Neural cell (in vitro differentiated cells): ENCODE data around the gene CDSN. TPM values are rescaled to one million over a fixed set of nuclear protein-coding genes. Genes with fewer than 3 reads are reported as not detected.

Experiments used
- H2AFZ ChIP-seq: fragments of 200-600, 300-800 bp; sonication (generic), shearing (Covaris generic); 2 replicates; pipeline ENCODE4 v1.6.0; 2014; ENCODE audit warnings: low read depth, mild to moderate bottlenecking, antibody characterized with exemption, low read length, moderate library complexity
- H3F3A ChIP-seq: fragments of 200-600 bp; shearing (Covaris generic); 2 replicates; pipeline ENCODE4 v1.6.1; 2016; ENCODE audit warnings: mild to moderate bottlenecking, moderate library complexity, mixed read lengths, antibody characterized with exemption, low read length; ENCODE audit not compliant: insufficient read depth, poor library complexity, severe bottlenecking
- H3K27ac ChIP-seq: fragments of 200-600, 300-800 bp; sonication (generic), shearing (Covaris generic); 2 replicates; pipeline ENCODE4 v1.5.1; 2014; ENCODE audit warnings: mild to moderate bottlenecking, low read length, moderate library complexity
- H3K27me3 ChIP-seq: fragments of 300-800, 200-600 bp; sonication (generic), shearing (Covaris generic); 2 replicates; pipeline ENCODE4 v1.6.0; 2014; ENCODE audit warnings: mild to moderate bottlenecking, low read depth, low read length, moderate library complexity; ENCODE audit not compliant: insufficient read depth
- H3K36me3 ChIP-seq: fragments of 300-800, 200-600 bp; sonication (generic), shearing (Covaris generic); 2 replicates; pipeline ENCODE4 v1.5.1; 2014; ENCODE audit warnings: mild to moderate bottlenecking, antibody characterized with exemption, low read length, moderate library complexity; ENCODE audit not compliant: insufficient read depth
- H3K4me2 ChIP-seq: fragments of 300-800, 200-600 bp; sonication (generic), shearing (Covaris generic); 2 replicates; pipeline ENCODE4 v1.6.0; 2014; ENCODE audit warnings: mild to moderate bottlenecking, low read length
- H3K4me3 ChIP-seq: fragments of 300-800, 200-600 bp; sonication (generic), shearing (Covaris generic); 2 replicates; pipeline ENCODE4 v1.5.1; 2014; ENCODE audit warnings: mild to moderate bottlenecking, low read length, moderate library complexity
- H3K79me2 ChIP-seq: fragments of 200-600 bp; shearing (Covaris generic); replicated peaks from 2 replicates; pipeline ENCODE4 v1.6.0; 2014; ENCODE audit warnings: mild to moderate bottlenecking, low read length, moderate library complexity; ENCODE audit not compliant: insufficient read depth
- H3K9ac ChIP-seq: fragments of 300-800, 200-600 bp; sonication (generic), shearing (Covaris generic); 2 replicates; pipeline ENCODE4 v1.6.1; 2016; ENCODE audit warnings: mild to moderate bottlenecking, low read length, mixed read lengths
- H3K9me2 ChIP-seq: fragments of 200-600 bp; shearing (Covaris generic); 2 replicates; pipeline ENCODE4 v1.6.1; 2016; ENCODE audit warnings: mild to moderate bottlenecking, low read length, mixed read lengths; ENCODE audit not compliant: insufficient read depth
- H3K9me3 ChIP-seq: fragments of 200-600, 300-800 bp; sonication (generic), shearing (Covaris generic); 2 replicates; pipeline ENCODE4 v1.6.1; 2016; ENCODE audit warnings: mild to moderate bottlenecking, mixed run types, low read length, moderate library complexity, mixed read lengths
- H4K20me1 ChIP-seq: fragments of 200-600 bp; shearing (Covaris generic); 2 replicates; pipeline ENCODE4 v1.6.1; 2016; ENCODE audit warnings: mild to moderate bottlenecking, mixed run types; ENCODE audit not compliant: insufficient read depth
- CTCF ChIP-seq: fragments of 450-650 bp; IDR thresholded peaks from 2 replicates; pipeline ENCODE4 v1.5.1; 2014; ENCODE audit warnings: antibody characterized with exemption, mild to moderate bottlenecking, moderate library complexity; ENCODE audit not compliant: poor library complexity, severe bottlenecking
- EP300 ChIP-seq: fragments of 450-650 bp; conservative IDR thresholded peaks from 2 replicates; pipeline ENCODE4 v1.6.1; 2014; ENCODE audit warnings: antibody characterized with exemption, mild to moderate bottlenecking, moderate library complexity; ENCODE audit not compliant: poor library complexity, severe bottlenecking
- EZH2 ChIP-seq: fragments of 200-600, 300-800 bp; shearing (Covaris generic), sonication (generic); IDR thresholded peaks from 2 replicates; pipeline ENCODE4 v1.6.1; 2014; ENCODE audit warnings: antibody characterized with exemption, low read length, borderline replicate concordance, mild to moderate bottlenecking; ENCODE audit not compliant: insufficient read depth, poor library complexity, severe bottlenecking
- MXI1 ChIP-seq: fragments of 450-650 bp; conservative IDR thresholded peaks from 2 replicates; pipeline ENCODE4 v1.6.1; 2014; ENCODE audit warnings: antibody characterized with exemption, mild to moderate bottlenecking; ENCODE audit not compliant: poor library complexity, severe bottlenecking
- POLR2AphosphoS5 ChIP-seq: IDR thresholded peaks from 2 replicates; pipeline ENCODE4 v1.6.1; 2012
- RAD21 ChIP-seq: fragments of 450-650 bp; conservative IDR thresholded peaks from 2 replicates; pipeline ENCODE4 v1.6.1; 2014; ENCODE audit warnings: antibody characterized with exemption, mild to moderate bottlenecking, moderate library complexity
- REST ChIP-seq: IDR thresholded peaks from 2 replicates; pipeline ENCODE4 v1.6.1; 2012; ENCODE audit warnings: borderline replicate concordance
- SMC3 ChIP-seq: fragments of 450-650 bp; conservative IDR thresholded peaks from 2 replicates; pipeline ENCODE4 v1.6.1; 2014; ENCODE audit warnings: antibody characterized with exemption, mild to moderate bottlenecking, moderate library complexity; ENCODE audit not compliant: poor library complexity
- TAF1 ChIP-seq: IDR thresholded peaks from 2 replicates; pipeline ENCODE4 v1.6.1; 2012; ENCODE audit warnings: low read depth
- polyA plus RNA-seq: library from polyadenylated mRNA; depleted of rRNA; stranded (reverse); fragments of >200 nt; gene quantifications from 2 replicates; pipeline ENCODE4 v1.2.3, GENCODE V29; 2014

The CDSN gene
- polyA plus RNA-seq, 1 donor from 2014 or later, result not detected

DNA sequence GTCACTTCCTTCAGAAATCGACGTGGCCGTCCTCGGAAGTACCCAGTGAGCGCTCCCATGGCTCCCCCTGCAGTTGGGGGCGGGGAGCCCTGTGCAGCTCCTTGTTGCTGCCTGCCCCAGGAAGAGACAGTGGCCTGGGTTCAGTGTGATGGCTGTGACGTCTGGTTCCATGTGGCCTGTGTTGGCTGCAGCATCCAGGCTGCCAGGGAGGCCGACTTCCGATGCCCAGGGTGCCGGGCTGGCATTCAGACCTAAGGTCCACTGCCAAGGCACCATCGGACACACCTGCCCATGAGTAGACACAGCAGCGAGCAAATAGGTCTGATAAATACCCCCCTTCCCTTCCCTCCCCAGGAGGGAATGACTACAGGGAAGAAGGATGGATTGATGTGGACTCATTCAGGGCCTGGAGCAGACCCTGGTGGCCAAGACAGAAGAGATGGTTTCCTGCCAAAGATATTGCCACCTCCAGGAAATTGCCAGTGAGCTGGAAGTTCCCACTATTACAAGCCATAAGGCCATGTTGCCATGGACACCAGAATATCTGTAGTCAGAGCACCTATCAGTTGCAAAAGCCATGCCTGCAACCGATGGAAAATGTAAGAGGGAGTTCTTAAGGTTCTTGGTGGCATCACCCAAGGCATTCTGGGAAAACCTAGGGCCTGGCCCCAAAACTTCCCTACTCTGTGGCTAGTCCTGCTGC is 42.4 kb upstream of the CDSN start:
- no peaks in the 10 kb centered on the region for H3K36me3 ChIP-seq
- H4K20me1 ChIP-seq, result no peaks in the 10 kb centered on the region
- no peaks in the 10 kb centered on the region for H3K79me2 ChIP-seq
- H3K27ac ChIP-seq, result no peak overlapping the region
- no peaks in the 10 kb centered on the region for H3F3A ChIP-seq
- no peak overlapping the region for H2AFZ ChIP-seq
- H3K9ac ChIP-seq, result no peak overlapping the region
- no peak overlapping the region for H3K4me2 ChIP-seq
- H3K9me2 ChIP-seq, result no peaks in the 10 kb centered on the region
- H3K9me3 ChIP-seq, result no peaks in the 10 kb centered on the region
- H3K4me3 ChIP-seq, result no peak overlapping the region
- H3K27me3 ChIP-seq, result peaks cover 6% of the 10 kb centered on the region
- TF ChIP-seq EZH2 (no peak), EP300 (no peak), SMC3 (no peak)

DNA sequence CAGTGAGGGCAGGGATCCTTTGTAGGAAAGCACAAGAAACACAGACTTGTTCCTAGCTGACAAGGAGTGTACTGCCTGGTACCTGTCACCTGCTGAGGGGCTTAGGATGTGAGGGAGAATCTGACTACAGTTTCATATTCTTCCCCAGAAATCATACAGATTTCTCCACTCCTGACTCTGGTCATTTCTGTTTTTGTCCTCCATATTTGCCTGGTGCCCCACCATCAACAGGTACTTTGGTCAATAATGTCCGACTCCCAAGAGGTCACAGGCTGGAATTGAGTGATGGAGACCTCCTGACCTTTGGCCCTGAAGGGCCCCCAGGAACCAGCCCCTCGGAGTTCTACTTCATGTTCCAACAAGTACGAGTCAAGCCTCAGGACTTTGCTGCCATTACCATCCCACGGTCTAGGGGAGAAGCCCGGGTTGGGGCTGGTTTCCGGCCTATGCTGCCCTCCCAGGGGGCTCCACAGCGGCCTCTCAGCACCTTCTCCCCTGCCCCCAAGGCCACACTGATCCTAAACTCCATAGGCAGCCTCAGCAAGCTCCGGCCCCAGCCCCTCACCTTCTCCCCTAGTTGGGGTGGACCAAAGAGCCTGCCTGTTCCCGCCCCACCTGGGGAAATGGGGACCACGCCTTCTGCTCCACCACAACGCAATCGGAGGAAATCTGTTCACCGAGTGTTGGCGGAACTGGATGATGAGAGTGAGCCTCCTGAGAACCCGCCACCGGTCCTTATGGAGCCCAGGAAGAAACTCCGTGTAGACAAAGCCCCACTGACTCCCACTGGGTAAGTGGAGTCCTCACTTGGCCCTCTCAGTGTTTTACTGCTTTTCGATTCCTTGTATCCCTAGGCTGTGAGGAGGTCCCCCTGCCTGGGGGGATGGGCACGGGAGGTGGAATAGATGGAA is 41.2 kb upstream of the CDSN start:
- H3K9me3 ChIP-seq, result no peaks in the 10 kb centered on the region
- H3K36me3 ChIP-seq, result no peaks in the 10 kb centered on the region
- H4K20me1 ChIP-seq, result no peaks in the 10 kb centered on the region
- no peak overlapping the region for H2AFZ ChIP-seq
- no peaks in the 10 kb centered on the region for H3F3A ChIP-seq
- TF ChIP-seq EZH2 (no peak), RAD21 (no peak), CTCF (no peak), MXI1 (no peak), TAF1 (no peak), SMC3 (no peak), EP300 (no peak), REST (no peak), POLR2AphosphoS5 (no peak)
- H3K27ac ChIP-seq, result no peak overlapping the region
- no peaks in the 10 kb centered on the region for H3K9me2 ChIP-seq
- H3K4me2 ChIP-seq, result no peak overlapping the region
- H3K27me3 ChIP-seq, result peaks cover 6% of the 10 kb centered on the region
- H3K79me2 ChIP-seq, result no peaks in the 10 kb centered on the region
- H3K9ac ChIP-seq, result no peak overlapping the region
- H3K4me3 ChIP-seq, result no peak overlapping the region
